Psoas muscle (tissue), 8 donors: ENCODE results near the gene GRB10. TPM values are rescaled to one million over a fixed set of nuclear protein-coding genes. Genes with fewer than 3 reads are reported as not detected.

Source experiments
- ATAC-seq, 4 donors: fragments of 200-7000 bp; cut with Tn5 transposase; one replicate each; pipeline ENCODE4 v1.9.1; 2020; ENCODE audit warnings: moderate library complexity in 3 of 4, mild to moderate bottlenecking in 2 of 4
- DNase-seq, 2 donors: peaks; one replicate each; pipeline ENCODE4 v3.0.0-alpha.2; 2020
- H3K27ac ChIP-seq: fragments of 200-600 bp; one replicate; pipeline ENCODE4 v1.8.0; 2022
- H3K27me3 ChIP-seq, 3 donors: fragments of 200-600 bp in 1 of 3; one replicate each; pipeline versions ENCODE4 v1.6.1 to v1.8.0; 2013 to 2022; ENCODE audit warnings: low read length in 2 of 3, mild to moderate bottlenecking in 2 of 3, moderate library complexity in 1 of 3; ENCODE audit not compliant: insufficient read depth in 3 of 3
- H3K36me3 ChIP-seq, 2 donors: fragments of 200-600 bp in 1 of 2; one replicate each; pipeline versions ENCODE4 v1.6.1 to v1.8.0; 2013 to 2022; ENCODE audit warnings: low read depth in 1 of 2, mild to moderate bottlenecking in 1 of 2, moderate library complexity in 1 of 2; ENCODE audit not compliant: insufficient read depth in 1 of 2
- H3K4me1 ChIP-seq: fragments of 200-600 bp; one replicate; pipeline ENCODE4 v1.8.0; 2022
- H3K4me3 ChIP-seq: fragments of 200-600 bp; one replicate; pipeline ENCODE4 v1.8.0; 2022; ENCODE audit warnings: mild to moderate bottlenecking
- H3K9me3 ChIP-seq: fragments of 200-600 bp; one replicate; pipeline ENCODE4 v1.8.0; 2022
- CTCF ChIP-seq: fragments of 200-600 bp; IDR thresholded peaks from one replicate; pipeline ENCODE4 v1.8.0; 2022; ENCODE audit warnings: antibody characterized with exemption
- WGBS, 3 donors: extraction: QIAGEN DNeasy Blood & Tissue Kit; methylation state at CpG; one replicate each; pipeline versions ENCODE4 v1.1.6 to v1.1.7; 2013; 5-methylcytosine and 5-hydroxymethylcytosine counted together
- intact Hi-C, 2 donors: fragments of 100-400 bp; cut with DNase I; formaldehyde crosslinking; loops; one replicate each; pipeline versions ENCODE4 v1.11.0 to v1.14.2; 2022
- polyA plus RNA-seq, 3 donors: library from polyadenylated mRNA; stranded (reverse); fragments of 200-250 nt; gene quantifications; one replicate each; pipeline ENCODE4 v1.2.3, GENCODE V29; 2013
- total RNA-seq, 4 donors: library from RNA; stranded (reverse); fragmentation: NEBNext Ultra II Directional in 2 of 4; extraction: Animal tissue kit (Norgen Biotek cat#: 25700) in 2 of 4; gene quantifications; one replicate each; pipeline versions ENCODE4 v1.2.1 to v1.2.4, GENCODE V29; 2021 to 2023
- donor health status: healthy with polysubstance abuse.
- donor health status: DM: no; HTN: no; CAD: no; lungs with moderate emphysema.
- donor health status: Bipolar disorder and iron deficiency.
- donor health status: healthy.
- donor health status: DM: yes; HTN: yes; CAD: no.
- donor health status: DM: no; HTN: no; CAD: no.
- donor health status: DM: no; HTN: no; CAD: no.
- donor health status: DM: yes; HTN: yes; CAD: no.

The GRB10 gene
- total and polyA plus RNA-seq, 7 donors = 25.8 to 72.7 (median 53.0) TPM

DNA sequence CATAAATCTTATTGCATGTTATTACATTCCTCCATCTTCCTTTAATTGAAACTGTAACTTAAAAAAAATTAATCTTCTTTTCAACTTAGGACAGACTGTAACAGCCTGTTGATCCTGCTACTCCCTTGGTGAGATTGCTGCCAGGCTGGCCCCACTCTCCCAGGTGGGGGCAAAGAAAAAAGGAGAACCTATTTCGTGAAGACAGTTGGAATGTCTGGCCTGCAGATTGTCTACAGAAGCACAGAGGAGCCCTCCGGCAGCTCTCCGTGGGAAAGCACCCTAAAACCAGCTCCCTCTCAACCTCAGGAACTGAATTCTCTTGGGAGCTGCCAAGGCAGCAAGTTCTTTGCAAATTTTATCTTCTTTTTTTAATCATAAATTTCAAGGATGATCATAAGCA is 32.8 kb downstream of the GRB10 start:
- no peak overlapping the region for H3K4me3 ChIP-seq
- peaks cover 18% of the 10 kb centered on the region for H3K4me1 ChIP-seq
- no peaks in the 10 kb centered on the region for H3K9me3 ChIP-seq
- 75 to 89% (median 77%) methylated on average over 3 of the region's 3 CpGs for WGBS, 3 donors
- H3K36me3 ChIP-seq = peaks cover 0 to 16% of the 10 kb centered on the region in 2 donors
- TF ChIP-seq CTCF = no peak
- ATAC-seq (no peak), DNase-seq (no peak)
- no peak overlapping the region for H3K27ac ChIP-seq
- intact Hi-C loops = no loop called here
- H3K27me3 ChIP-seq = no peaks in the 10 kb centered on the region

- Histone ChIP-seq H3K4me1 (peaks cover 9% of the 10 kb centered on the region), H3K36me3 (peaks cover 0 to 16% of the 10 kb centered on the region in 2 donors), H3K4me3 (no peak overlapping the region), H3K27ac (no peak overlapping the region), H3K9me3 (no peaks in the 10 kb centered on the region), H3K27me3 (no peaks in the 10 kb centered on the region)
- ATAC-seq (no peak), DNase-seq (no peak)
- no peak for TF ChIP-seq CTCF
- WGBS, 3 donors = 89 to 93% (median 90%) methylated on average over 8 of the region's 8 CpGs
- intact Hi-C loops = no loop called here
Observed at GRCh38 chr7:50748472-50748871, 34.2 kb downstream of the GRB10 start.

DNA sequence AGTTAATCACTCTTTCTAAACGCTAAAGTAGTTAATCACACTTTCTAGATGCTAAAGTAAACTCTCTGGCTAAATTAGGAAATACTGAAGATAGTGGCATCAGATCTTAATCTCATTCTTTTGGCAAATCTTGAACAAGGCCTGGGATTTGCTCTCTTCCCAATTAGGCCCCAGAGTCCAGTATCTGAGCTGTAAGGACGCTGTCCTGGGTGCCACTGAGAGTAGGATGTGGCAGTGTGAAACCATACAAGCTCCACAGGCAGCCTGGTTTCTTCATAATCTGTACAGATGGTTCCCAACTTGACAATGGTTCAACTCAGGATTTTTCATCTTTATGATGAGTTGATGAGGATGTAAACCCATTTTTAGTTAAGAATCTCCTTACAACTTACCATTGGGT is 36.9 kb downstream of the GRB10 start:
- ATAC-seq (no peak), DNase-seq (no peak)
- no peak overlapping the region for H3K27ac ChIP-seq
- WGBS, 3 donors = 72 to 83% (median 77%) methylated on average over 2 of the region's 2 CpGs
- no peaks in the 10 kb centered on the region for H3K4me1 ChIP-seq
- no peaks in the 10 kb centered on the region for H3K27me3 ChIP-seq
- no peaks in the 10 kb centered on the region for H3K9me3 ChIP-seq
- intact Hi-C loops = no loop called here
- H3K36me3 ChIP-seq = peaks cover 0 to 11% of the 10 kb centered on the region in 2 donors
- no peak overlapping the region for H3K4me3 ChIP-seq
- no peak for TF ChIP-seq CTCF

- WGBS, 3 donors = 72 to 82% (median 75%) methylated on average over 7 of the region's 7 CpGs
- H3K27ac ChIP-seq = no peak overlapping the region
- intact Hi-C loops = no loop called here
Observed at GRCh38 chr7:50745336-50745735, 37.4 kb downstream of the GRB10 start.

More at GRCh38 chr7:50745336-50745735, 37.4 kb downstream of the GRB10 start:
- no peak for TF ChIP-seq CTCF
- DNase-seq = no peak
- Histone ChIP-seq H3K9me3 (no peaks in the 10 kb centered on the region), H3K27me3 (no peaks in the 10 kb centered on the region), H3K4me3 (no peak overlapping the region), H3K4me1 (no peaks in the 10 kb centered on the region), H3K36me3 (peaks cover 0 to 11% of the 10 kb centered on the region in 2 donors)
- no peak for ATAC-seq
